ENCODE measurements around the gene ITPR1. TPM values are rescaled to one million over a fixed set of nuclear protein-coding genes. Genes with fewer than 3 reads are reported as not detected.

Gene ITPR1
- total and polyA plus RNA-seq, 2 experiments from 2014 or later: 6.8 to 21.0 TPM

DNA sequence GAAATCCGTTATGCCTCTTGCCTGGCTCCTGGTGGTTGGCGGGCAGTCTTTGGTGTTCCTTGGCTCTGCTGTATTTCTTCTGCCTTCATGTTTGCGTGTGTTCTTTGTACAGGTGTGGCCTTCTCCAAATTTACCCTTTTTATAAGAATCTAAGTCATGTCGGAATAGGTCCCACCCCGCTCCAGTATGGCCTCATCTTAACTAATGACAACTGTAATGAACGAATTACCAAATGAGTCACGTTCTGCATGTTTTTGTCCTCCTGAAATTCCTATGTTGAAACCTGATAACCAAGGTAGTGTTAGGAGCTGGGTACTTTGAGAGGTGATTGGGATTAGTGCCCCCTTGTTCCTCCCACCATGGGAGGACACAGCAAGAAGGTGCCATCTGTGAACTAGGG lies 71.1 kb downstream of the ITPR1 start:
- Histone ChIP-seq H3K4me3 (no peak overlapping the region), H3K4me2 (no peak overlapping the region), H3K9me2 (ENCODE audit: insufficient read depth) (no peaks in the 10 kb centered on the region), H3K79me2 (replicated peaks; ENCODE audit: insufficient read depth) (no peaks in the 10 kb centered on the region), H3K27me3 (ENCODE audit: insufficient read depth) (no peaks in the 10 kb centered on the region), H4K20me1 (replicated peaks; ENCODE audit: insufficient read depth) (no peaks in the 10 kb centered on the region), H3K4me1 (ENCODE audit: insufficient read depth) (no peaks in the 10 kb centered on the region), H2AFZ (no peak overlapping the region), H3K27ac (ENCODE audit: low read depth) (no peak overlapping the region), H3F3A (replicated peaks; ENCODE audit: low read depth) (no peaks in the 10 kb centered on the region), H3K36me3 (ENCODE audit: insufficient read depth) (no peaks in the 10 kb centered on the region)
- Mint-ChIP-seq H3K4me3 (no peak overlapping the region), H3K36me3 (ENCODE audit: low read depth) (no peaks in the 10 kb centered on the region), H3K27ac (no peak overlapping the region), H3K9me3 (no peaks in the 10 kb centered on the region), H3K27me3 (ENCODE audit: insufficient read depth, low read depth, poor library complexity) (peaks cover 5% of the 10 kb centered on the region), H3K4me1 (peaks cover 7% of the 10 kb centered on the region)
- ATAC-seq (no peak; the same call in 2 of the 3 replicates), DNase-seq (ENCODE audit: low spot score) (no peak)
- TF ChIP-seq, protein P1, sequence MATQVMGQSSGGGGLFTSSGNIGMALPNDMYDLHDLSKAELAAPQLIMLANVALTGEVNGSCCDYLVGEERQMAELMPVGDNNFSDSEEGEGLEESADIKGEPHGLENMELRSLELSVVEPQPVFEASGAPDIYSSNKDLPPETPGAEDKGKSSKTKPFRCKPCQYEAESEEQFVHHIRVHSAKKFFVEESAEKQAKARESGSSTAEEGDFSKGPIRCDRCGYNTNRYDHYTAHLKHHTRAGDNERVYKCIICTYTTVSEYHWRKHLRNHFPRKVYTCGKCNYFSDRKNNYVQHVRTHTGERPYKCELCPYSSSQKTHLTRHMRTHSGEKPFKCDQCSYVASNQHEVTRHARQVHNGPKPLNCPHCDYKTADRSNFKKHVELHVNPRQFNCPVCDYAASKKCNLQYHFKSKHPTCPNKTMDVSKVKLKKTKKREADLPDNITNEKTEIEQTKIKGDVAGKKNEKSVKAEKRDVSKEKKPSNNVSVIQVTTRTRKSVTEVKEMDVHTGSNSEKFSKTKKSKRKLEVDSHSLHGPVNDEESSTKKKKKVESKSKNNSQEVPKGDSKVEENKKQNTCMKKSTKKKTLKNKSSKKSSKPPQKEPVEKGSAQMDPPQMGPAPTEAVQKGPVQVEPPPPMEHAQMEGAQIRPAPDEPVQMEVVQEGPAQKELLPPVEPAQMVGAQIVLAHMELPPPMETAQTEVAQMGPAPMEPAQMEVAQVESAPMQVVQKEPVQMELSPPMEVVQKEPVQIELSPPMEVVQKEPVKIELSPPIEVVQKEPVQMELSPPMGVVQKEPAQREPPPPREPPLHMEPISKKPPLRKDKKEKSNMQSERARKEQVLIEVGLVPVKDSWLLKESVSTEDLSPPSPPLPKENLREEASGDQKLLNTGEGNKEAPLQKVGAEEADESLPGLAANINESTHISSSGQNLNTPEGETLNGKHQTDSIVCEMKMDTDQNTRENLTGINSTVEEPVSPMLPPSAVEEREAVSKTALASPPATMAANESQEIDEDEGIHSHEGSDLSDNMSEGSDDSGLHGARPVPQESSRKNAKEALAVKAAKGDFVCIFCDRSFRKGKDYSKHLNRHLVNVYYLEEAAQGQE (IDR thresholded peaks at IDR 0.05; ENCODE audit: unreplicated experiment): no peak
- TF ChIP-seq NANOG (IDR thresholded peaks at IDR 0.05; ENCODE audit: borderline replicate concordance) (no peak), CTCF (conservative IDR thresholded peaks at IDR 0.05; ENCODE audit: low read depth in 2 of 2) (no peak), EZH2phosphoT487 (IDR thresholded peaks at IDR 0.05; ENCODE audit: unreplicated experiment) (no peak), POLR2AphosphoS5 (IDR thresholded peaks at IDR 0.05; ENCODE audit: low read depth) (no peak), JUNB (IDR thresholded peaks at IDR 0.05; ENCODE audit: unreplicated experiment) (no peak), EZH2 (IDR thresholded peaks at IDR 0.05; ENCODE audit: low read depth, unreplicated experiment) (no peak), ETS1 (IDR thresholded peaks at IDR 0.05) (no peak), STAT1 (IDR thresholded peaks at IDR 0.05; ENCODE audit: unreplicated experiment) (no peak), CREB1 (CRISPR knock-in tag; IDR thresholded peaks at IDR 0.05; ENCODE audit: low read depth) (no peak), ZNF114 (CRISPR knock-in tag; IDR thresholded peaks at IDR 0.05) (no peak), ZNF331 (CRISPR knock-in tag; IDR thresholded peaks at IDR 0.05; ENCODE audit: low read depth) (no peak)
- TF ChIP-seq, protein P2, sequence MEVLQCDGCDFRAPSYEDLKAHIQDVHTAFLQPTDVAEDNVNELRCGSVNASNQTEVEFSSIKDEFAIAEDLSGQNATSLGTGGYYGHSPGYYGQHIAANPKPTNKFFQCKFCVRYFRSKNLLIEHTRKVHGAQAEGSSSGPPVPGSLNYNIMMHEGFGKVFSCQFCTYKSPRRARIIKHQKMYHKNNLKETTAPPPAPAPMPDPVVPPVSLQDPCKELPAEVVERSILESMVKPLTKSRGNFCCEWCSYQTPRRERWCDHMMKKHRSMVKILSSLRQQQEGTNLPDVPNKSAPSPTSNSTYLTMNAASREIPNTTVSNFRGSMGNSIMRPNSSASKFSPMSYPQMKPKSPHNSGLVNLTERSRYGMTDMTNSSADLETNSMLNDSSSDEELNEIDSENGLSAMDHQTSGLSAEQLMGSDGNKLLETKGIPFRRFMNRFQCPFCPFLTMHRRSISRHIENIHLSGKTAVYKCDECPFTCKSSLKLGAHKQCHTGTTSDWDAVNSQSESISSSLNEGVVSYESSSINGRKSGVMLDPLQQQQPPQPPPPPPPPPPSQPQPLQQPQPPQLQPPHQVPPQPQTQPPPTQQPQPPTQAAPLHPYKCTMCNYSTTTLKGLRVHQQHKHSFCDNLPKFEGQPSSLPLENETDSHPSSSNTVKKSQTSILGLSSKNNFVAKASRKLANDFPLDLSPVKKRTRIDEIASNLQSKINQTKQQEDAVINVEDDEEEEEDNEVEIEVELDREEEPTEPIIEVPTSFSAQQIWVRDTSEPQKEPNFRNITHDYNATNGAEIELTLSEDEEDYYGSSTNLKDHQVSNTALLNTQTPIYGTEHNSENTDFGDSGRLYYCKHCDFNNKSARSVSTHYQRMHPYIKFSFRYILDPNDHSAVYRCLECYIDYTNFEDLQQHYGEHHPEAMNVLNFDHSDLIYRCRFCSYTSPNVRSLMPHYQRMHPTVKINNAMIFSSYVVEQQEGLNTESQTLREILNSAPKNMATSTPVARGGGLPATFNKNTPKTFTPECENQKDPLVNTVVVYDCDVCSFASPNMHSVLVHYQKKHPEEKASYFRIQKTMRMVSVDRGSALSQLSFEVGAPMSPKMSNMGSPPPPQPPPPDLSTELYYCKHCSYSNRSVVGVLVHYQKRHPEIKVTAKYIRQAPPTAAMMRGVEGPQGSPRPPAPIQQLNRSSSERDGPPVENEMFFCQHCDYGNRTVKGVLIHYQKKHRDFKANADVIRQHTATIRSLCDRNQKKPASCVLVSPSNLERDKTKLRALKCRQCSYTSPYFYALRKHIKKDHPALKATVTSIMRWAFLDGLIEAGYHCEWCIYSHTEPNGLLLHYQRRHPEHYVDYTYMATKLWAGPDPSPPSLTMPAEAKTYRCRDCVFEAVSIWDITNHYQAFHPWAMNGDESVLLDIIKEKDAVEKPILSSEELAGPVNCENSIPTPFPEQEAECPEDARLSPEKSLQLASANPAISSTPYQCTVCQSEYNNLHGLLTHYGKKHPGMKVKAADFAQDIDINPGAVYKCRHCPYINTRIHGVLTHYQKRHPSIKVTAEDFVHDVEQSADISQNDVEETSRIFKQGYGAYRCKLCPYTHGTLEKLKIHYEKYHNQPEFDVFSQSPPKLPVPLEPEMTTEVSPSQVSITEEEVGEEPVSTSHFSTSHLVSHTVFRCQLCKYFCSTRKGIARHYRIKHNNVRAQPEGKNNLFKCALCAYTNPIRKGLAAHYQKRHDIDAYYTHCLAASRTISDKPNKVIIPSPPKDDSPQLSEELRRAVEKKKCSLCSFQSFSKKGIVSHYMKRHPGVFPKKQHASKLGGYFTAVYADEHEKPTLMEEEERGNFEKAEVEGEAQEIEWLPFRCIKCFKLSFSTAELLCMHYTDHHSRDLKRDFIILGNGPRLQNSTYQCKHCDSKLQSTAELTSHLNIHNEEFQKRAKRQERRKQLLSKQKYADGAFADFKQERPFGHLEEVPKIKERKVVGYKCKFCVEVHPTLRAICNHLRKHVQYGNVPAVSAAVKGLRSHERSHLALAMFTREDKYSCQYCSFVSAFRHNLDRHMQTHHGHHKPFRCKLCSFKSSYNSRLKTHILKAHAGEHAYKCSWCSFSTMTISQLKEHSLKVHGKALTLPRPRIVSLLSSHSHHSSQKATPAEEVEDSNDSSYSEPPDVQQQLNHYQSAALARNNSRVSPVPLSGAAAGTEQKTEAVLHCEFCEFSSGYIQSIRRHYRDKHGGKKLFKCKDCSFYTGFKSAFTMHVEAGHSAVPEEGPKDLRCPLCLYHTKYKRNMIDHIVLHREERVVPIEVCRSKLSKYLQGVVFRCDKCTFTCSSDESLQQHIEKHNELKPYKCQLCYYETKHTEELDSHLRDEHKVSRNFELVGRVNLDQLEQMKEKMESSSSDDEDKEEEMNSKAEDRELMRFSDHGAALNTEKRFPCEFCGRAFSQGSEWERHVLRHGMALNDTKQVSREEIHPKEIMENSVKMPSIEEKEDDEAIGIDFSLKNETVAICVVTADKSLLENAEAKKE (CRISPR knock-in tag; IDR thresholded peaks at IDR 0.05): no peak

Measured in GM23338 (cell line).